Activated T-helper 2 cell treated with anti-CD3 and anti-CD28 coated beads, Interferon-gamma antibody, Interleukin-2, Interleukin-4, amounts not matched to agents 10 μg/mL and 5 μg/mL and 100 μg/mL, durations not matched to agents 14 hours and 24 hours and 36 hours (primary cell): ENCODE data around the gene YY1. TPM values are rescaled to one million over a fixed set of nuclear protein-coding genes. Genes with fewer than 3 reads are reported as not detected.
"Not testable (repeated sequence)": the region's sequence is repeated elsewhere in the genome, so short reads cannot be mapped to it uniquely, and the experiment has no call there.

Experiments
- DNase-seq: peaks from one replicate; pipeline ENCODE4 v3.0.0; 2021; ENCODE audit warnings: low spot score
- H3K27ac Mint-ChIP-seq: one replicate; pipeline ENCODE4 v1.8.0; 2021; ENCODE audit warnings: mixed read lengths
- H3K27me3 Mint-ChIP-seq: one replicate; pipeline ENCODE4 v1.8.0; 2021; ENCODE audit warnings: low read depth, mixed read lengths
- H3K36me3 Mint-ChIP-seq: one replicate; pipeline ENCODE4 v1.8.0; 2021; ENCODE audit warnings: low read depth, mixed read lengths
- H3K4me1 Mint-ChIP-seq: one replicate; pipeline ENCODE4 v1.8.0; 2021; ENCODE audit warnings: low read depth, mixed read lengths
- H3K4me3 Mint-ChIP-seq: one replicate; pipeline ENCODE4 v1.8.0; 2021; ENCODE audit warnings: low read depth, mild to moderate bottlenecking, moderate library complexity, mixed read lengths
- H3K9me3 Mint-ChIP-seq: one replicate; pipeline ENCODE4 v1.8.0; 2021; ENCODE audit warnings: mixed read lengths
- intact Hi-C: fragments of 100-400 bp; cut with micrococcal nuclease; formaldehyde crosslinking; loops from one replicate; pipeline ENCODE4 v1.15.1; 2023
- total RNA-seq: library from RNA; stranded (reverse); gene quantifications from 2 replicates; pipeline ENCODE4 v1.2.3, GENCODE V29; 2022

Gene YY1
- total RNA-seq, 1 donor from 2014 or later, result 105 TPM

GRCh38 chr14:100285021-100285912 lies 46.3 kb downstream of the YY1 start:
- no peaks in the 10 kb centered on the region for H3K9me3 Mint-ChIP-seq
- peaks cover 14% of the 10 kb centered on the region for H3K36me3 Mint-ChIP-seq
- H3K27ac Mint-ChIP-seq, result no peak overlapping the region
- peaks cover 8% of the 10 kb centered on the region for H3K4me1 Mint-ChIP-seq
- H3K4me3 Mint-ChIP-seq, result no peak overlapping the region
- H3K27me3 Mint-ChIP-seq, result no peaks in the 10 kb centered on the region
- peak; percentile 72 for DNase-seq
- intact Hi-C loops, result loop anchor here (1.0 kb wide), 2 partner anchors 21 to 91 kb away; partner anchors contain the start of genes SLC25A29 and WDR25

DNA sequence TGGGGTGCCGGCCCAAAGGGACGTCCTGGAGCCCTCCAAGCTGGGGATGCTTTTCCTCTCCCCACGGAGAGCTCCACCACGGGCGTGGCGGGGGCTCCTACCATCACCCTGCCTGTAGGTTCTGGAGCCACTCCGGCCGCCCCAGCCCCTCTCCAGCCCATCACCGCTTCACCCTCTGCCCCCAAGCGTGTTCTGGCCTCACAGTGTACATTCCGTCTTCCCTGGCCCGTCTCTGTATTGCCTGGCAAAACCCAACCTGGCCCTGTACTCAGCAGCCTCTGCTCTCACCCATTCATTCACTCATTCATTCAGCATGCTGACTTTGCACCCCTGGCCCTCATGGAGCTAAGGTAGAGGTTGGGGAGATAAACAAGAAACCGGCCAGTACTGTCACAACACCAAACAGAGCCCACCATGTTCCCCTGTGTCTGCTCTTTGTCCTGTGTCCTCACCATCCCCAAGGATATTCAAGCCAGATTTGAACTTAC lies 47.0 kb downstream of the YY1 start:
- peak overlapping the region; percentile 80 for H3K4me3 Mint-ChIP-seq
- intact Hi-C loops, result loop anchor here (1.0 kb wide), 2 partner anchors 20 to 90 kb away; partner anchors contain the start of genes SLC25A29 and WDR25
- peaks cover 8% of the 10 kb centered on the region for H3K4me1 Mint-ChIP-seq
- H3K36me3 Mint-ChIP-seq, result peaks cover 10% of the 10 kb centered on the region
- no peaks in the 10 kb centered on the region for H3K27me3 Mint-ChIP-seq
- peak overlapping the region; percentile 81 for H3K27ac Mint-ChIP-seq
- DNase-seq, result no peak
- H3K9me3 Mint-ChIP-seq, result no peaks in the 10 kb centered on the region

DNA sequence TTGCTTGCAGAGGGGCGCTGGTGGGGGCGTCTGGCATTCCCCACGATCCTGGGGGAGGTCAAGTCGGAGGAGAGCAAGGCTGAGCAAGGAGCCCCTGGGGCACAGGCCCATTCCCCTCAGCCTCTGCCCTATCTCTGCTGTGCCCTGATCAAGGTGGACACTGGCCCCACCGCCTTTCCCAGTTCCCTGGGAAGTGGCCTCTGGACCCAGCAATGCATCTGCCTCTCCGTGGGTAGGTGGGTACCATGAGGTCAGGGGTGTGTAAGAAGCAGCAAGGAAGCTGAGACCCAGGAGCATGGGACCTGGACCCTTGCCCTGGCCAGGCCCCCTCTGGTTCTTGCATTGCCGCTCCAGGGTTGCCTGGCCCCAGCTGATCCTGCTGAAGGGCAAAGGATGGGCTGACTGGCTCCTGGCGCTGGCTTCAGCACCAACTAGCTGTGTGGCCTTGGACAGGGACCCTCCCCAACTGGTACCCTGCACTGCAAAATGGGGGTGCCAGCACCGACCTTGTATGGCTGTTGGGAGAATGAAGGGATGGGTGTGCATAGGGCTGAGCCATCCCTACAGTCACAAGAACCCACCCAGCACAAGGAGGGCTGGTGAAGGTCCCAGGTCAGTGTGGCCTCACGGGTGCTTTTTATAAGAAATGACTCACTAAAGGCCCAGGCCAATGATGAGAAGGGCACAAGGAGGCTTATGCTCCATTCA lies 47.7 kb downstream of the YY1 start:
- H3K36me3 Mint-ChIP-seq, result peaks cover 7% of the 10 kb centered on the region
- intact Hi-C loops, result no loop called here
- H3K27ac Mint-ChIP-seq, result no peak overlapping the region
- DNase-seq, result no peak
- peak overlapping the region; percentile 39 for H3K4me3 Mint-ChIP-seq
- H3K4me1 Mint-ChIP-seq, result peaks cover 8% of the 10 kb centered on the region
- H3K9me3 Mint-ChIP-seq, result no peaks in the 10 kb centered on the region
- no peaks in the 10 kb centered on the region for H3K27me3 Mint-ChIP-seq

DNA sequence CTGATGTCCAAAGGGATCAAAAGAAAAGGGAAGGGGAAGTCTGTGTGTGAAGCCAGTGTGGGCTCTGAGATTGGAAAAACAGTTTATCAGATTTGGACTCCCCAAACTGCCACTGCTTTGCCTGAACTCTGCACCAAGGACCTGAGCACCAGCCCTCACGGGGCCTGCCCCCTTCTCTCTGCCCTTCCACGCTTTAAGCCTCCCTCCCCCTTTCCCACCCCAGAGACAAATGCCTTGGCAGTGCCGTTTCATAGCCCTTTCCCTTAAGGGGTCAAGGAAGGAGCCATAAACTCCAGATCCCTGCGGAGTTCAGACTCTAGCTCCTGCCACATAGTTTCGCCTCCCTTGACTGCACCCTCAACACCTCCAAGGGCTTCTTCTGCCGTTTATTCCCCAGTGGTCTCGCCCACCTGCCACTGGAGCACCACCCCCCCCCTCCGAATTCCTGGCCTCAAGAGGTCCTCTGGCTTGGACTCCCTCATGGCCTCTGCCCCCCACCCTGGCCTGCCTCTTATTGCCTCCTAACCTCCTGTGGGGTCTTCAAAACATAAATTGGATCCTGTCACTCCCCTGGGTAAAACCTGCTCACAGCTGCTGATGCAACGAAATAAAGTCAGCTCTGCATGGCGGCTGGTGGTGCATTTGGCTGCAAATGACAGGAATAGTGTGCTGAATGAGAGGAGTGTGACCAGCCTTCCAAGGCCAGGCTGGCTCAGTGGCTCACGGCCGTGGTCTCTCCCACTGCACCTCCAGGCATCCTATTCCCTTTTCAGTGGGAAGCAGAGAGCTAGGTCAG lies 48.5 kb downstream of the YY1 start:
- Mint-ChIP-seq H3K27me3 (no peaks in the 10 kb centered on the region), H3K9me3 (no peaks in the 10 kb centered on the region), H3K36me3 (no peaks in the 10 kb centered on the region), H3K27ac (no peak overlapping the region), H3K4me1 (peaks cover 8% of the 10 kb centered on the region), H3K4me3 (no peak overlapping the region)
- DNase-seq, result no peak
- intact Hi-C loops, result no loop called here

GRCh38 chr14:100287998-100288295 lies 49.0 kb downstream of the YY1 start:
- H3K27me3 Mint-ChIP-seq, H3K36me3 Mint-ChIP-seq, H3K4me1 Mint-ChIP-seq: not testable (repeated sequence)

DNA sequence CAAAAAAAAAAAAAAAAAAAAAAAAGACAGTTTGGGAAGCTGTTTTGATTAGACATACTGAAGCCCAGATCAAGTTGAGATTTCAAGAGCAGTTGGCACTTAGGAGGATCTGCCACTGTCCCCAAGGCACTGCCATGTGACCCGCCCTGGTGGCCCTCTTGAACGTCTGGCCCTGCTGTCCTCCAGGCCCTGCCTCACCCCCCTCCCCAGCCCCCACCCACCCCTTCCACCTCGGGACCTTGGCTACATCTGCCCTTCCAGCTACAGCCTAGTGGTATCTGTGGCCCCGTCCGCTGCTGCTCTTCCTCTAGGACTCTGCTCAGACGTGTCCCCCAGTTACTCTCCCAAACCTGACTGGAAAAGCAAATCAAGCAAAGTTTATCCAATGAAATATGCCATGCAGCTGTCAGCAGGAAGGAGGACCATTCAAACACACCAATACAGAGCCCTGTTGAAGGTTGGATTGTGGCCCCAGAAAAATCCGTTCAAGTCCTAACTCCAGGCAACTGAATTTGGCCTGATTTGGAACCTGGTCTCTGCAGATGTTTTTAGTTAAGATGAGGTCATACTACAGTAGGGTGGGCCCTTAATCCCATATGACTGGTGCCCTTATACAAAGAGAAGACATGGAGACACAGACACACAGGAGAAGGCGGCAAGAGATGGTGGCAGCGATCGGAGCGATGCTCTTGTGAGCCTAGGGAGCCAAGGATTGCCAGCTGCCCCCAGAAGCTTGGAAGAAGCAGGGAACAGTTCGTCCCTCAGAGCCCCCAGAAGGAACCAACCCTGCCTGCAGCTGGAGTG lies 49.6 kb downstream of the YY1 start:
- Mint-ChIP-seq H3K27me3 (no peaks in the 10 kb centered on the region), H3K27ac (no peak overlapping the region), H3K9me3 (no peaks in the 10 kb centered on the region), H3K36me3 (no peaks in the 10 kb centered on the region), H3K4me1 (peaks cover 8% of the 10 kb centered on the region), H3K4me3 (no peak overlapping the region)
- no peak for DNase-seq
- intact Hi-C loops, result no loop called here

More at GRCh38 chr14:100287998-100288295, 49.0 kb downstream of the YY1 start:
- intact Hi-C loops, H3K27ac Mint-ChIP-seq, H3K9me3 Mint-ChIP-seq, DNase-seq, H3K4me3 Mint-ChIP-seq: not testable (repeated sequence)

DNA sequence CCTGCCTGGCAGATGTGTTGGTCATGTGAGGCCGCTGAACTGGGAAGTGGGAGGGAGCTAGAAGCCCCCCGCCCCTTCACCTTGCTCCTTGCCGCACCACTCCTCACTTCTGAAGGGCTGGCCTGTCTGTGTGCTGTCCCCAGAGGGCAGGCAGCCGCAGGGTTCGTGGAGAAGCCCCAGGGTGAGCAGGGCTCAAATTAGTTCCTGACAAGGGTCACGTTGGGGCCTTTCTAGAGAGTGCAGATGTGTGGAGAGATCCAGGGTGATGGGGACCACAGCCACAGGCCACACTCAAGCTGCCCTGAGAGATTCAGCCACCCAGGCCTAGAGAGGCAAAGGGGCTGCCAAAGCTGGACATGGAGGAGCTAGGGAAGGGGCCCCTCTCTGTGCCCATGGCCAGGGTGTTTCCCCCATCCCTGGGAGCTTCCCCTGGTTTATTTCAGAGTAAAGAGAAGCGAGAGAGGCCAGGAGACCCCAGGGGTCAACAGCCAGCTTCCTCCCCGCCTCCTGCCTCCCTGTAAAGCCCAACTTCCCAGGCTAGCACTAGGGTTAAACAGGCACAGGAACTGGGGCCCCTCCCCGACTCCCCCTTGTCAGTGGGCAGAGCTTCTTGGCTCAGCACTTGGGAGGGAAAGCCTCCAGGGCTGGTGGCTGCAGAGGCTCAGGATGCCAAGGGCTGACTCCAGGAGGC lies 51.1 kb downstream of the YY1 start:
- H3K4me1 Mint-ChIP-seq, result peaks cover 4% of the 10 kb centered on the region
- no peak for DNase-seq
- no peak overlapping the region for H3K27ac Mint-ChIP-seq
- H3K4me3 Mint-ChIP-seq, result no peak overlapping the region
- intact Hi-C loops, result no loop called here
- no peaks in the 10 kb centered on the region for H3K27me3 Mint-ChIP-seq
- no peaks in the 10 kb centered on the region for H3K9me3 Mint-ChIP-seq
- H3K36me3 Mint-ChIP-seq, result no peaks in the 10 kb centered on the region

DNA sequence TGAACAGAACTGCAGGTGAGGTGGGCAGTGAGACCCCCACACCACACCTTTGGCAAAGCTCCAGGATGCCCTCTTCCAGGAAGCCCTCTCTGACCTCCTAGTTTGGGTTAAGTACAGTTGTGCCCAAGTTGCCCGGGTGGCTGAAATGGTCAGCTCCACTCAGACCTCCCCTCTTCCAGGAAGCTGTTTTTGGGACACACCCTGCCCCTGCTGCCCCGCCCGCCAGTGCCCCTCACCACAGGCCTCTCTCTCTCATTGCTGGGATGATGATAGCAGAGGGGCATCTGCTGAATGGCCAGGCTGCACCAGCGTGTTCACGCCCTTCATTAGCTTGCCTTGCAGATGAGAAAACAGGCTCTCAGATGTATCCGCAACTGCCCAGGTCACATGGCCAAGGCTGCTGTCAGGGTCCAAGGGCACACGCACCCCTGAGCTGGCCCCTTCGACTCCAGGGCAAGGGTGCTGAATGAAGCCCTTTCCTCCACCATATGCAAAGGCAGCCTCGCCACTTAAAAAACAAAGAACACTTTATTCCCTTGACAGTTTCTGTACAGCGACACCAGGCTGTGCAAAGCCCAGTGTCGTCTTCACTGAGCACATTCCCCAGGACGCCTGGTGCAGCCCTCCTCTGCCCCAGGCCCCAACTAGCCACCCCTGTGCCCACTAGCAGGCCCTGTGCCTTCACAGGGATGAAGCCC lies 51.8 kb downstream of the YY1 start:
- Mint-ChIP-seq H3K36me3 (no peaks in the 10 kb centered on the region), H3K27ac (no peak overlapping the region), H3K9me3 (no peaks in the 10 kb centered on the region), H3K27me3 (no peaks in the 10 kb centered on the region), H3K4me3 (no peak overlapping the region), H3K4me1 (peaks cover 4% of the 10 kb centered on the region)
- no peak for DNase-seq
- intact Hi-C loops, result no loop called here

GRCh38 chr14:100291305-100292075 lies 52.5 kb downstream of the YY1 start:
- H3K27me3 Mint-ChIP-seq, result no peaks in the 10 kb centered on the region
- no peaks in the 10 kb centered on the region for H3K36me3 Mint-ChIP-seq
- no peaks in the 10 kb centered on the region for H3K9me3 Mint-ChIP-seq
- intact Hi-C loops, result no loop called here
- no peak overlapping the region for H3K27ac Mint-ChIP-seq
- H3K4me1 Mint-ChIP-seq, result no peaks in the 10 kb centered on the region
- no peak for DNase-seq
- no peak overlapping the region for H3K4me3 Mint-ChIP-seq

GRCh38 chr14:100292301-100292775 lies 53.4 kb downstream of the YY1 start:
- intact Hi-C loops, result no loop called here
- H3K36me3 Mint-ChIP-seq, result no peaks in the 10 kb centered on the region

More at GRCh38 chr14:100292301-100292775, 53.4 kb downstream of the YY1 start:
- Mint-ChIP-seq H3K9me3 (no peaks in the 10 kb centered on the region), H3K27me3 (no peaks in the 10 kb centered on the region), H3K4me3 (no peak overlapping the region), H3K27ac (no peak overlapping the region), H3K4me1 (no peaks in the 10 kb centered on the region)
- DNase-seq, result no peak
